ENCODE measurements around the gene PINK1. TPM values are rescaled to one million over a fixed set of nuclear protein-coding genes. Genes with fewer than 3 reads are reported as not detected.

Gene PINK1
- total and polyA plus RNA-seq, 8 donors, result 28.6 to 56.3 (median 35.3) TPM

DNA sequence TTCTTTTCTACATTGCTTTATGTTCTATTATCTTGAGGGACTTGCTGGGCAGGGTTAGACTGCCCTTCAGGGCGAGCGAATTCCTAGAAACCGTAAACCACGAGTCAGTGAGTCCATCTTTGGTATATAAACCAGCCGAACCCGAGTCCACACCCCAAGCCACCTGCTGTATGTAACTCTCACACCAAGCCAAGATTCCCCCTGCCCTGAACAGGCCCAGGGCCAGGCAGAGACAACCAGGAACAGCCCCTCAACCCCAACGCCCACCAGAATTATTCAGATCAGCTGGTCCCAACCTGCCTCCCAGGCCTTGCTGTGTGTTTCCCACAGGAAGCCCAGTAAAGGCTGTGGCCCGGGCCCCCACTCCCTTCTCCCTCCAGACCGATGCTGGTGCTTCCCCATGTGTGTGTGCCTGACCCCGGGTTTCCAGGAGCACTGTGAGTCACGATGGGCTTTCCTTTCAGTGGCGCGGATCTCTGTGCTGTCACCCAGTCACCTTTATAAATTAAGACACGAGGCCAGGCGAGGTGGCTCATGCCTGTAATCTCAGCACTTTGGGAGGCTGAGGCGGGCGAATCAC lies 67.5 kb downstream of the PINK1 start:
- H3K9me3 ChIP-seq, result no peaks in the 10 kb centered on the region
- no peak for ATAC-seq

More for the DNA sequence above, 67.5 kb downstream of the PINK1 start:
- TF ChIP-seq, protein P1, sequence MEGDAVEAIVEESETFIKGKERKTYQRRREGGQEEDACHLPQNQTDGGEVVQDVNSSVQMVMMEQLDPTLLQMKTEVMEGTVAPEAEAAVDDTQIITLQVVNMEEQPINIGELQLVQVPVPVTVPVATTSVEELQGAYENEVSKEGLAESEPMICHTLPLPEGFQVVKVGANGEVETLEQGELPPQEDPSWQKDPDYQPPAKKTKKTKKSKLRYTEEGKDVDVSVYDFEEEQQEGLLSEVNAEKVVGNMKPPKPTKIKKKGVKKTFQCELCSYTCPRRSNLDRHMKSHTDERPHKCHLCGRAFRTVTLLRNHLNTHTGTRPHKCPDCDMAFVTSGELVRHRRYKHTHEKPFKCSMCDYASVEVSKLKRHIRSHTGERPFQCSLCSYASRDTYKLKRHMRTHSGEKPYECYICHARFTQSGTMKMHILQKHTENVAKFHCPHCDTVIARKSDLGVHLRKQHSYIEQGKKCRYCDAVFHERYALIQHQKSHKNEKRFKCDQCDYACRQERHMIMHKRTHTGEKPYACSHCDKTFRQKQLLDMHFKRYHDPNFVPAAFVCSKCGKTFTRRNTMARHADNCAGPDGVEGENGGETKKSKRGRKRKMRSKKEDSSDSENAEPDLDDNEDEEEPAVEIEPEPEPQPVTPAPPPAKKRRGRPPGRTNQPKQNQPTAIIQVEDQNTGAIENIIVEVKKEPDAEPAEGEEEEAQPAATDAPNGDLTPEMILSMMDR (IDR thresholded peaks at IDR 0.05), result no peak
- H3K36me3 ChIP-seq, result no peaks in the 10 kb centered on the region
- no peak for DNase-seq
- H3K27me3 ChIP-seq, result no peaks in the 10 kb centered on the region
- H3K4me1 ChIP-seq, result peaks cover 3 to 16% of the 10 kb centered on the region in 2 donors
- no peak overlapping the region for H3K27ac ChIP-seq
- intact Hi-C loops (cut with DNase I), result no loop called here
- no peak overlapping the region for H3K4me3 ChIP-seq

Other genes starting within 250 kb of the PINK1 start
- 10 to 100 TPM; 17.9 to 42.2 TPM for gene CAMK2N1, start 147.2 kb upstream of the PINK1 start, total RNA-seq
- gene CAMK2N1, start 147.2 kb upstream of the PINK1 start, polyA plus RNA-seq (ENCODE audit: insufficient read length in 6 of 6), result 10 to 100 TPM; 53.9 to 91.0 (median 64.6) TPM
- gene MUL1, start 125.3 kb upstream of the PINK1 start, total RNA-seq, result 10 to 100 TPM; 27.8 to 36.0 TPM
- gene MUL1, start 125.3 kb upstream of the PINK1 start, polyA plus RNA-seq (ENCODE audit: insufficient read length in 6 of 6), result 10 to 100 TPM; 22.0 to 26.2 (median 24.2) TPM
- gene FAM43B, start 80.9 kb upstream of the PINK1 start, total RNA-seq, result 1 to 10 TPM in 1 of 2 donors, under 1 TPM in 1; 0.73 to 1.1 TPM
- gene FAM43B, start 80.9 kb upstream of the PINK1 start, polyA plus RNA-seq (ENCODE audit: insufficient read length in 6 of 6), result under 1 TPM; 0.41 to 0.88 (median 0.64) TPM
- gene CDA, start 44.4 kb upstream of the PINK1 start, total RNA-seq, result 10 to 100 TPM in 1 of 2 donors, 1 to 10 TPM in 1; 2.2 to 12.2 TPM
- gene CDA, start 44.4 kb upstream of the PINK1 start, polyA plus RNA-seq (ENCODE audit: insufficient read length in 6 of 6), result 1 to 10 TPM in 1 of 6 donors, under 1 TPM in 5; 0.36 to 1.5 (median 0.56) TPM
- 100 to 1,000 TPM; 211 to 246 TPM for gene DDOST, start 27.9 kb downstream of the PINK1 start, total RNA-seq
- 100 to 1,000 TPM; 189 to 212 (median 201) TPM for gene DDOST, start 27.9 kb downstream of the PINK1 start, polyA plus RNA-seq (ENCODE audit: insufficient read length in 6 of 6)
- 1 to 10 TPM; 4.1 to 4.5 TPM for gene KIF17, start 84.5 kb downstream of the PINK1 start, total RNA-seq
- 10 to 100 TPM in 1 of 6 donors, 1 to 10 TPM in 5; 5.3 to 12.1 (median 8.5) TPM for gene KIF17, start 84.5 kb downstream of the PINK1 start, polyA plus RNA-seq (ENCODE audit: insufficient read length in 6 of 6)
- gene SH2D5, start 99.2 kb downstream of the PINK1 start, total RNA-seq, result 1 to 10 TPM in 1 of 2 donors, under 1 TPM in 1; 0.12 to 1.8 TPM
- under 1 TPM in 5 of 6 donors, not detected in 1; 0.06 to 0.21 (median 0.08) TPM for gene SH2D5, start 99.2 kb downstream of the PINK1 start, polyA plus RNA-seq (ENCODE audit: insufficient read length in 6 of 6)
- gene HP1BP3, start 153.8 kb downstream of the PINK1 start, total RNA-seq, result 100 to 1,000 TPM; 158 to 185 TPM
- 100 to 1,000 TPM; 349 to 444 (median 388) TPM for gene HP1BP3, start 153.8 kb downstream of the PINK1 start, polyA plus RNA-seq (ENCODE audit: insufficient read length in 6 of 6)

Measured in left lung (tissue), 10 donors.